PC-9 (cell line): ENCODE data around the gene HDAC7.

ENCODE experiments used
- CTCF ChIP-seq: fragments of 200-600 bp; sonication (generic); conservative IDR thresholded peaks from 2 replicates; pipeline ENCODE4 v1.6.1; 2017; ENCODE audit warnings: mixed run types, antibody characterized with exemption, mild to moderate bottlenecking, moderate library complexity
- EZH2 ChIP-seq: fragments of 200-600 bp; sonication (generic); IDR thresholded peaks from 2 replicates; pipeline ENCODE4 v1.8.0; 2017; ENCODE audit warnings: antibody characterized with exemption, low read depth

GRCh38 chr12:47841910-47842309 lies 22.2 kb upstream of the HDAC7 start:
- no peak for TF ChIP-seq CTCF
- TF ChIP-seq EZH2, result no peak
